Endothelial cell of umbilical vein (primary cell): ENCODE measurements around the gene NR2F6.

Experiments
- EZH2 ChIP-seq: IDR thresholded peaks from 2 replicates; pipeline ENCODE4 v1.6.1; 2012; ENCODE audit warnings: borderline replicate concordance, low read depth, mild to moderate bottlenecking, moderate library complexity, low read length, inconsistent platforms; ENCODE audit not compliant: severe bottlenecking
- FOS ChIP-seq: IDR thresholded peaks from 2 replicates; pipeline ENCODE4 v1.6.1; 2011; ENCODE audit warnings: mild to moderate bottlenecking, low read length, moderate library complexity, borderline replicate concordance; ENCODE audit not compliant: insufficient read depth
- JUN ChIP-seq: IDR thresholded peaks from 2 replicates; pipeline ENCODE4 v1.6.1; 2011; ENCODE audit warnings: borderline replicate concordance, low read depth; ENCODE audit not compliant: insufficient read length, insufficient read depth
- MAX ChIP-seq: IDR thresholded peaks from 2 replicates; pipeline ENCODE4 v1.6.1; 2011; ENCODE audit not compliant: insufficient read depth, insufficient read length
- MYC ChIP-seq: IDR thresholded peaks from one replicate; pipeline ENCODE4 v1.6.1; 2011; ENCODE audit warnings: mild to moderate bottlenecking, low read depth, low read length
- POLR2A ChIP-seq: IDR thresholded peaks from 2 replicates; pipeline ENCODE4 v1.6.1; 2012; ENCODE audit warnings: low read depth, mild to moderate bottlenecking, control low read depth, low read length
- POLR2AphosphoS5 ChIP-seq: IDR thresholded peaks from 2 replicates; pipeline ENCODE4 v1.6.1; 2012; ENCODE audit warnings: low read depth, mild to moderate bottlenecking, control low read depth, low read length, moderate library complexity; ENCODE audit not compliant: insufficient read depth
- TF ChIP-seq, protein P1 (sequence below), 2 donors: IDR thresholded peaks; 1 replicate in 1 of 2; 2 replicates in 1 of 2; pipeline ENCODE4 v1.5.1; 2011; ENCODE audit warnings: low read length in 2 of 2, mild to moderate bottlenecking in 2 of 2, moderate library complexity in 2 of 2, control low read depth in 1 of 2, inconsistent platforms in 1 of 2, low read depth in 1 of 2; ENCODE audit not compliant: insufficient read depth in 1 of 2; ENCODE audit errors: extremely low read depth in 1 of 2

GRCh38 chr19:17202249-17202648, 43.5 kb downstream of the NR2F6 start:
- TF ChIP-seq, protein P1, sequence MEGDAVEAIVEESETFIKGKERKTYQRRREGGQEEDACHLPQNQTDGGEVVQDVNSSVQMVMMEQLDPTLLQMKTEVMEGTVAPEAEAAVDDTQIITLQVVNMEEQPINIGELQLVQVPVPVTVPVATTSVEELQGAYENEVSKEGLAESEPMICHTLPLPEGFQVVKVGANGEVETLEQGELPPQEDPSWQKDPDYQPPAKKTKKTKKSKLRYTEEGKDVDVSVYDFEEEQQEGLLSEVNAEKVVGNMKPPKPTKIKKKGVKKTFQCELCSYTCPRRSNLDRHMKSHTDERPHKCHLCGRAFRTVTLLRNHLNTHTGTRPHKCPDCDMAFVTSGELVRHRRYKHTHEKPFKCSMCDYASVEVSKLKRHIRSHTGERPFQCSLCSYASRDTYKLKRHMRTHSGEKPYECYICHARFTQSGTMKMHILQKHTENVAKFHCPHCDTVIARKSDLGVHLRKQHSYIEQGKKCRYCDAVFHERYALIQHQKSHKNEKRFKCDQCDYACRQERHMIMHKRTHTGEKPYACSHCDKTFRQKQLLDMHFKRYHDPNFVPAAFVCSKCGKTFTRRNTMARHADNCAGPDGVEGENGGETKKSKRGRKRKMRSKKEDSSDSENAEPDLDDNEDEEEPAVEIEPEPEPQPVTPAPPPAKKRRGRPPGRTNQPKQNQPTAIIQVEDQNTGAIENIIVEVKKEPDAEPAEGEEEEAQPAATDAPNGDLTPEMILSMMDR (IDR thresholded peaks at IDR 0.05; ENCODE audit: extremely low read depth in 1 of 2, insufficient read depth in 1 of 2, low read depth in 1 of 2, low read length in 2 of 2) = no peak
- no peak for TF ChIP-seq POLR2A
- no peak for TF ChIP-seq MYC
- no peak for TF ChIP-seq EZH2
- TF ChIP-seq FOS = no peak
- TF ChIP-seq MAX = no peak
- TF ChIP-seq POLR2AphosphoS5 = no peak
- no peak for TF ChIP-seq JUN
